ENCODE measurements around the gene MAPK8. TPM values are rescaled to one million over a fixed set of nuclear protein-coding genes. Genes with fewer than 3 reads are reported as not detected.

The MAPK8 gene
- total RNA-seq, 1 experiment from 2014 or later = 52.9 TPM

DNA sequence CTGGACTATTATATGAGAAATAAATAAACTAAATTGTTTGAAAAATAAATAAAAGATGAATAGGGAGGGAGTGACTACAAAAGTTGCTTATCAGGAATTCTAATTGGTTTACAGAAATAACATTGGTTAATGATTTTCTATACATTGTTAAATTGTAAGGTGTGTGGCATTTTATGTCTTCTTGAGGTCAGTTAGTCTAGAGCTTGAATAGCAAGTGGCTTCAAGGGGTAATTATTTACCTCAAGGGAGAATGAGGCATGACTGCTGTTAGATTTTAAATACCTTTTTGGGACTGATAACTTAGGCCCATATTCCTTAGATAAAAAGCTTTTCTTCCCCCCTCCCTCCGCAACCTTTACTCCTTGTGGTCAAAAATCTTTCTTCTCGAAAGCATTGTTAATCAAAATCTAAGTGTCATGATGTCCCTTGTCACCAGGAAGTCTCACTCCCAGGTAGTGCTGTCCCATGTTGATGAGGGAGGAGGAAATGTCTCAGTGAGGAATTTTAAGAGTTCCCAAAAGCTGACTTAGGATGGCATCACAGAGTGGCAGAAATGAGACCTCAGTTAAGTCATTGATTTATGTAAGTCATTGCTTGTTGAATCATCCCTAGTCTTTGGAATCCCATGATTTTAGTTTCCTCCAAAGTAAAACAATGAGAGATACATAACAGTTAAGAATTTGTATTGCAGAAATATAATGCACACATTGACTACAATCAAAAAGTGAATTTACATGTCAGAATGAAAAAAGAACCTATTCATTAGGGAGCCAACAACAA lies 71.5 kb downstream of the MAPK8 start:
- Mint-ChIP-seq H3K4me3 (ENCODE audit: unreplicated experiment) (no peak overlapping the region), H3K27ac (ENCODE audit: low read depth, unreplicated experiment) (no peak overlapping the region), H3K4me1 (ENCODE audit: insufficient read depth, unreplicated experiment) (no peaks in the 10 kb centered on the region), H3K27me3 (ENCODE audit: insufficient read depth, unreplicated experiment) (no peaks in the 10 kb centered on the region), H3K9me3 (ENCODE audit: unreplicated experiment) (peaks cover 21% of the 10 kb centered on the region), H3K36me3 (ENCODE audit: insufficient read depth, unreplicated experiment) (no peaks in the 10 kb centered on the region)
- intact Hi-C loops (cut with micrococcal nuclease) = no loop called here
- TF ChIP-seq, protein P1, sequence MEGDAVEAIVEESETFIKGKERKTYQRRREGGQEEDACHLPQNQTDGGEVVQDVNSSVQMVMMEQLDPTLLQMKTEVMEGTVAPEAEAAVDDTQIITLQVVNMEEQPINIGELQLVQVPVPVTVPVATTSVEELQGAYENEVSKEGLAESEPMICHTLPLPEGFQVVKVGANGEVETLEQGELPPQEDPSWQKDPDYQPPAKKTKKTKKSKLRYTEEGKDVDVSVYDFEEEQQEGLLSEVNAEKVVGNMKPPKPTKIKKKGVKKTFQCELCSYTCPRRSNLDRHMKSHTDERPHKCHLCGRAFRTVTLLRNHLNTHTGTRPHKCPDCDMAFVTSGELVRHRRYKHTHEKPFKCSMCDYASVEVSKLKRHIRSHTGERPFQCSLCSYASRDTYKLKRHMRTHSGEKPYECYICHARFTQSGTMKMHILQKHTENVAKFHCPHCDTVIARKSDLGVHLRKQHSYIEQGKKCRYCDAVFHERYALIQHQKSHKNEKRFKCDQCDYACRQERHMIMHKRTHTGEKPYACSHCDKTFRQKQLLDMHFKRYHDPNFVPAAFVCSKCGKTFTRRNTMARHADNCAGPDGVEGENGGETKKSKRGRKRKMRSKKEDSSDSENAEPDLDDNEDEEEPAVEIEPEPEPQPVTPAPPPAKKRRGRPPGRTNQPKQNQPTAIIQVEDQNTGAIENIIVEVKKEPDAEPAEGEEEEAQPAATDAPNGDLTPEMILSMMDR (IDR thresholded peaks at IDR 0.05; ENCODE audit: unreplicated experiment) = no peak
- no TSS peak for BruUV-seq (replicated peaks)
- POLR2A ChIA-PET = interaction anchor here (2.0 kb wide), 1 partner anchor 9 kb away, joined by 4 read pairs; no protein-coding TSS in a partner anchor
- CTCF ChIA-PET = interaction anchor here (0.6 to 1.2 kb wide), 2 partner anchors 14 to 56 kb away, joined by 3 to 4 read pairs; no protein-coding TSS in a partner anchor
- no peak for DNase-seq (ENCODE audit: unreplicated experiment)

DNA sequence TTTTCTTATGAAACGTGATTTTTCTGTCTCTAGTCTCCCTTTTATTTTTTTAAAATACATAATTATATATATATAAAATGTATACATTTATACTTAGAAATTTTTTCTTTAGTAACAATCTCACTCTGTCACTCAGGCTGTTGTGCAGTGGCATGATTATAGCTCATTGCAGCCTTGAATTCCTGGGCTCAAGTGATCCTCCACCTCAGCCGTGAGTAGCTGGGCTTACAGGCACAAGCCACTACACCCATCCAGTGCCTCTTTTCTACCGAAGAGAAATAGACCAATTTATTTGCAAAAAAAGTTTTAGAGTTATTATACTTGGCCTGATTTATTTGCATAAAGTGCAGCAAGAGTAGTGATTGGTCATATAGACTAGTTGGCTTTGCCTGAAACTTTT lies 72.2 kb downstream of the MAPK8 start:
- no TSS peak for BruUV-seq (replicated peaks)
- DNase-seq (ENCODE audit: unreplicated experiment) = no peak
- intact Hi-C loops (cut with micrococcal nuclease) = no loop called here
- CTCF ChIA-PET = interaction anchor here (0.6 kb wide), 1 partner anchor 23 kb away, joined by 3 read pairs; no protein-coding TSS in a partner anchor
- no peak overlapping the region for H3K27ac Mint-ChIP-seq (ENCODE audit: low read depth, unreplicated experiment)
- TF ChIP-seq, protein P1 (IDR thresholded peaks at IDR 0.05; ENCODE audit: unreplicated experiment) = no peak
- H3K27me3 Mint-ChIP-seq (ENCODE audit: insufficient read depth, unreplicated experiment) = no peaks in the 10 kb centered on the region
- POLR2A ChIA-PET = interaction anchor here (2.0 kb wide), 1 partner anchor 10 kb away, joined by 4 read pairs; no protein-coding TSS in a partner anchor
- peaks cover 7% of the 10 kb centered on the region for H3K4me1 Mint-ChIP-seq (ENCODE audit: insufficient read depth, unreplicated experiment)
- H3K9me3 Mint-ChIP-seq (ENCODE audit: unreplicated experiment) = peaks cover 18% of the 10 kb centered on the region
- H3K36me3 Mint-ChIP-seq (ENCODE audit: insufficient read depth, unreplicated experiment) = no peaks in the 10 kb centered on the region
- no peak overlapping the region for H3K4me3 Mint-ChIP-seq (ENCODE audit: unreplicated experiment)

DNA sequence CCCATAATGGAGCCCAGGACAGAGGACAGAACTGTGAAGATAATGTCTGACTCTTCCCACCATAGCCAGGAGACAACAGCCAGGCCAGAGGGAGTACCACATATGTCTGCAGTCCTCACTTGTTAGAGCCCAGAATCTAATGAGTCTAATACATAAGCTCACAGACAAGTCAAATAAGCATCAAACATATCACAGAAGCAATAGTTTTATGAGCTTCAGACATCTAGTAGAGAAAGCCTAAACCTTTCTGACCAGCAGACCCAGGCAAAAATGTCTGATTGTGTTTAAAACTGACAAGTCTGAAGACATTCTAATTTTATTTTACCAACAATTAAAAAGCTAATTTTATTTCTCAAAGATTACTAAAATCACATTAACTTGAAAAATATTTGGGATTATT lies 75.5 kb downstream of the MAPK8 start:
- Mint-ChIP-seq H3K4me3 (ENCODE audit: unreplicated experiment) (no peak overlapping the region), H3K27me3 (ENCODE audit: insufficient read depth, unreplicated experiment) (no peaks in the 10 kb centered on the region), H3K9me3 (ENCODE audit: unreplicated experiment) (no peaks in the 10 kb centered on the region), H3K27ac (ENCODE audit: low read depth, unreplicated experiment) (no peak overlapping the region), H3K4me1 (ENCODE audit: insufficient read depth, unreplicated experiment) (peaks cover 7% of the 10 kb centered on the region), H3K36me3 (ENCODE audit: insufficient read depth, unreplicated experiment) (peaks cover 10% of the 10 kb centered on the region)
- intact Hi-C loops (cut with micrococcal nuclease) = no loop called here
- BruUV-seq (replicated peaks) = no TSS peak
- CTCF ChIA-PET = interaction anchor here (0.5 to 2.0 kb wide), 5 partner anchors 19 to 1157 kb away, joined by 3 to 6 read pairs (median 4); partner anchors contain the start of gene ERCC6
- TF ChIP-seq, protein P1 (IDR thresholded peaks at IDR 0.05; ENCODE audit: unreplicated experiment) = no peak
- DNase-seq (ENCODE audit: unreplicated experiment) = no peak
- POLR2A ChIA-PET = interaction anchor here (0.7 to 1.5 kb wide), 2 partner anchors 17 to 20 kb away, joined by 3 read pairs; no protein-coding TSS in a partner anchor

DNA sequence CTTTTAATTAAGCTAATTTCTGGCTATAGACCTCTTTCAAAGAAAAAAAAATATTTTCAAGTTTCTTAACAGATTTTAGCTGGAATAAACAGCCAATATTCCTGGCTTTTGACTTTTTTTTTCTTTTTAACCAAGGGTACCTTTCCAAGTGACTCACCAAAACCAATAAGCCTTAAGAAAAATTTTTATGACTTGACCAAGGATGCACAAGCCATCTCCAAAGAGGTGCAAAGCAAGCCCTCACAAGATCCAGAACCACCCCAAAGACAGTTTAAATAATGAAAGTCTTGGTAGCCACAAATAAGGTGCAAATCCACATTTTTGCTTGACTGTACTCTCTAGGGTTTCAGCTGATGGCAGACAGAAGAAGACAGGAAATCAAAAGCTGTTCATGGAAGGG lies 76.5 kb downstream of the MAPK8 start:
- TF ChIP-seq, protein P1 (IDR thresholded peaks at IDR 0.05; ENCODE audit: unreplicated experiment) = no peak
- CTCF ChIA-PET = interaction anchor here (0.9 to 2.0 kb wide), 6 partner anchors 14 to 1384 kb away, joined by 3 to 6 read pairs (median 4); no protein-coding TSS in a partner anchor
- peaks cover 7% of the 10 kb centered on the region for H3K4me1 Mint-ChIP-seq (ENCODE audit: insufficient read depth, unreplicated experiment)
- H3K4me3 Mint-ChIP-seq (ENCODE audit: unreplicated experiment) = no peak overlapping the region
- no TSS peak for BruUV-seq (replicated peaks)
- H3K27me3 Mint-ChIP-seq (ENCODE audit: insufficient read depth, unreplicated experiment) = no peaks in the 10 kb centered on the region
- H3K36me3 Mint-ChIP-seq (ENCODE audit: insufficient read depth, unreplicated experiment) = peaks cover 10% of the 10 kb centered on the region
- intact Hi-C loops (cut with micrococcal nuclease) = no loop called here
- no peaks in the 10 kb centered on the region for H3K9me3 Mint-ChIP-seq (ENCODE audit: unreplicated experiment)
- no peak for DNase-seq (ENCODE audit: unreplicated experiment)
- POLR2A ChIA-PET = interaction anchor here (0.9 to 1.5 kb wide), 3 partner anchors 9 to 20 kb away, joined by 3 read pairs; no protein-coding TSS in a partner anchor
- H3K27ac Mint-ChIP-seq (ENCODE audit: low read depth, unreplicated experiment) = no peak overlapping the region

All from MCF 10A (cell line).